Pulmonary artery endothelial cell (primary cell): ENCODE results near the gene ELK1. TPM values are rescaled to one million over a fixed set of nuclear protein-coding genes. Genes with fewer than 3 reads are reported as not detected.
"Not testable (repeated sequence)": the region's sequence is repeated elsewhere in the genome, so short reads cannot be mapped to it uniquely, and the experiment has no call there.

Experiments used
- DNase-seq: peaks from one replicate; pipeline ENCODE4 v3.0.0-alpha.2; 2011; ENCODE audit warnings: low read depth, low spot score
- total RNA-seq: library from RNA; depleted of rRNA; stranded (reverse); fragments of >200 nt; gene quantifications from 2 replicates; pipeline ENCODE4 v1.2.3, GENCODE V29; 2014

Gene ELK1
- 10.7 and 14.8 TPM in 2 replicates for total RNA-seq

GRCh38 chrX:47650164-47651042 is at the start of gene ELK1:
ELK1 (minus strand) TSS chrX:47650563; CDS start chrX:47641441, 9,122 bp downstream.
- DNase-seq: peak; percentile 94

DNA sequence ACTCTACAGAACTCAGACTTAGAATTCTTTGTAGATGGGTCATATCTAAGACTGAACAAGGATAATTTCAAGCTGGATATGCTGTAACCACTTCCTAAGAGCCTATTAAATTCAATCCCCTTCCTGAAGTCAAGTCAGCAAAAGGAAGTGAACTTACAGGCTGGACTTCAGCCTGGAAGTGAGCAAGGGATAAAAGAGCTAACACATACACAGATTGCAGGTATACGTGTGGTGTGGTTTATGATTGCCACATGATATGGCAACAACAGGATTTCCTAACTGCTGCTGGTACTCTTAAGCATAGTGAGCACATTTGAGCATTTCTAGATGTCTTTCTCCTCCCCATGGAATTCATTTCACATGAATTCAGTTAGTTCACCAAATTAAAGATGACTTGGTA is 46.8 kb upstream of the ELK1 start:
- DNase-seq: no peak

- DNase-seq: no peak
These were observed 39.8 kb upstream of the ELK1 start for GRCh38 chrX:47690175-47690574.

DNA sequence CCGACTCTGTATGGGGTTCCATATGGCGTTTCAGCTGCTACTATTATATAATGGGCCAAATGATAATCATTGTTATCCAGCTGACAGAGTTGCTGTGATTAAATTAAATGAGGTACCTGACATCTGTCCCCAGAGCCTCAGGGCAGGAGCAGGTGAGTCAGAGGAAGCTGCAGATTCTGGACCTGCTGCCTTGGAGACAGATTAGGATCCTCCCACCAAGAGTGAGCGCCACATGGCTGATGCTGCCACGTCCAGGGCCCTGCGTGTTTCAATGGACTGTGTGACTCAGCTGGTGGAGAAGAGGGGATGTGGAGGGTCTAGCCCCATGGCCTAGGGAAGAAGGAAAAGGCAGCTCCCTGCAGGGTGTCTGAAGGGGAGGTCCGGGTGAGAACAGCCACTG is 36.9 kb upstream of the ELK1 start:
- DNase-seq: no peak

- DNase-seq: no peak
These were observed 33.5 kb upstream of the ELK1 start for GRCh38 chrX:47683829-47684205.

DNA sequence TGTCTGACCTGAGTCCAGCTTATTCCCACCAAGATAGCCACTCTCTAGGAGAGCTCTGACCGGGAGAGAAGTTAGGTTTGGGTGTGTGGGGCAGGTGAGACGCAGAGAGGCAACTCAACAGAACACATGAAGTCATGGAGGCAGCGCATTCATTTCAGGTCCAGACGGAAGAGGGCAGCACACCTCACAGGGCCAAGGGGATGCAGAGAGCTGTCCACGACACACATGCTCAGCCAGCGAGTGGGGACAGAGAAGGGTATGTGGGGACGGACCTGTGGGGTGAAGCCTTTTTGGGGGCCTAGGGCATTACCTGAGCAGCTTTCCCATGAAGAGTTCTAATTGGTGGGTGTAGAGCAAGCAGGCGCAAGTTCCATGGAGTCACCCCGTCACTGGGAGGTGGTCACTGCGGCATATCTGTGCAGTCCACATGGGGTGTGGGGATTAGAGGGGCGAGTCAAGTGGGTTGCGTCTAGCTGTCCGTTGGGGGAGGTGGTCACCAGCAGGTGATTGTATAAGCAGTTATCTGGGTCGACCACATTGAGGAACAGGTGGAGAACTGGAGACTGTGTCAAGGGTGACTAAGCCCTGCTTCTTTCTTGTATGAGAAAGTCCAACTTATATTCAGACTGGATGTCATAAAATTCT is 32.9 kb upstream of the ELK1 start:
- no peak for DNase-seq

DNA sequence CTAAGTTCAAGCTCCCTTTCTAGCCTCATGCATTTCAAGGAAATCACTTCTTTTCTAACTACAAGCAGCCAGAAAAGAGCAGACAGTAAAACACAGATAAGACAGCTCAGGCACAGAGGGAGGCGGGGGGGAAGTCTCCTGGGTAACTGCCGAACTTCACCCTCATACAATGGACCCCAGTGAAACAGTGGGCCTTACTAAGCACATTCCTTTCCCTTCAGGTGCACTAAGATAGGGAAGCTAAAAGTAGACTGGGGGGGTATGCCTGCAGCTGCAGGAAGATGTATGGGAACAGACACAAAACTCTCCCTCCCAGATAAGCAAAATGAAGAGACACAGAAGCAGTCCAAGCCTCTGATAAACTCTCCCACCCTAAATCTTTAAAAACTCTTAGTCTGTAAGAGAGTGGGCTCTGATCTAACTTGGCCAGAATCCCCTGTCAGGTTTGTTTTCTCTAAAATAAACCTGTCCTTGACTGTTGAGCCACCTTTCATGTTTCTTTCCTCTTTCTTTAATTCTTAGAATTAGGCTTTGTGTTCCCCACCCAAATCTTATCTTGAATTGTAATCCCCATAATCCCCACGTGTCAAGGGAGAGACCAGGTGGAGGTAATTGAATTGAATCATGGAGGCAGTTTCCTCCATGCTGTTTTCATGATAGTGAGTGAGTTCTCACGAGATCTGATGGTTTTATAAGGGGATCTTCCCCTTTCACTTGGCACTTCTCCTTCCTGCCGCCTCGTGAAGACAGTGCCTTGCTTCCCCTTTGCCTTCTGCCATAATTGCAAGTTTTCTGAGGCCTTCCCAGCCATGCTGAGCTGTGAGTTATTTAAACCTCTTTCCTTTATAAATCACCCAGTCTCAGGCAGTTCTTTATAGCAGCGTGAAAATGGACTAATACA is 25.8 kb upstream of the ELK1 start:
- DNase-seq: not testable (repeated sequence)

- no peak for DNase-seq
These were observed 24.4 kb upstream of the ELK1 start for GRCh38 chrX:47674776-47675175.

- not testable (repeated sequence) for DNase-seq
These were observed 15.4 kb upstream of the ELK1 start for GRCh38 chrX:47665797-47666196.

- DNase-seq: no peak
These were observed 14.4 kb upstream of the ELK1 start for GRCh38 chrX:47664737-47665136.

- DNase-seq: no peak
These were observed 11.8 kb upstream of the ELK1 start for GRCh38 chrX:47662144-47662657.

DNA sequence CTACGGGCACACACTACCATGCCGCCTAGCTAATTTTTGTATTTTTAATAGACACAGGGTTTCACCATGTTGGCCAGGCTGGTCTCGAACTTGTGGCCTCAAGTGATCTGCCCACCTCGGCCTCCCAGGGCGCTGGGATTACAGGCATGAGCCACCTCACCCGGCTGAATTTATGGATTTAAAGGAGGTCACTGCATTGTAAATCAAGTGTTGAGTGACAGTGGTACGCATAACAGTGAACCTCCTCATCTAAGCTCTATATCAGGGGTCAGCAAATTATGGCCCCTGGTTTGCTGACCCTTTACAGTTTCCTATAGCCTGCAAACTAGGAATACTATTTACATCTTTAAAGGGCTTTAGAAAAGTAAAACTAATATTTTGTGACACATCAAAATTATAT is 11.2 kb upstream of the ELK1 start:
- DNase-seq: no peak

- no peak for DNase-seq
These were observed 9.0 kb upstream of the ELK1 start for GRCh38 chrX:47659421-47659726.

DNA sequence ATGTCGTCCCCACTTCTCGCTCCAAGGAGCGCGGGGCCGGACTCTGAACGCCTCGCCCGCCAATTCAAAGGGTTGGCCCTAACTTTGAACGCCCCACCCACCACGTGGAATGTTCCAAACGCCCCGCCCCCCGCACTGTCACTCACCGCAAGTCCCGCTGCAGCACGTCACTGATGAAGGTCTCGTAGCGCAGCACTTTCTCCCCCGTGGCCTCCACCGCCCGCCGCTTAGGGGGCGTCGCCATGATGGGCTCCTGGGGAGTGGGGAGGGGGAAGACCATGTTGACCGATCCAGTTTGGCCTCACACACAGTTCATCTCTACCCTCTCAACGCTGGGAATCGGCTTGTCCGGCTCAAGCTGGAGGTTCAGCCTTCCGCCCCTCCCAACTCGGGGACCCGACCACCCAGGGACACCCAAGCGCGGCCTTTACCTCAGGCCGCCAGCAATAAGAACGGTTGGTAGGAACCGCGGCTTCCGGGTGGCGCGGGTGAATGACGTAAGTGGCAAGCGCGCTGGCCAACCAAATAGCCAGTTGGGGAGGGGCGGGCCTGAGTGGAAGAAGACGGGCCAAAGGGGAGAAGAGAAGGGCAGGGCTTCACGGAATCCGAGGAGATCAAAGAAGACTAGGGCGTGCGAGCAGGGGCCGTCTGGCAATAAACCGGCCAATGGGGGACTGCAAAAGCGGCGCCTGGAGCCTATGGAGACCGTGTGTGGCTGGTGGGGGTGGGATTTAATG is 8.5 kb upstream of the ELK1 start, which contains the start of gene UXT:
UXT (minus strand) TSS at position 497 of the 737 bp plus-strand sequence; CDS start at position 244, 253 bp downstream.
- DNase-seq: peak; percentile 76

DNA sequence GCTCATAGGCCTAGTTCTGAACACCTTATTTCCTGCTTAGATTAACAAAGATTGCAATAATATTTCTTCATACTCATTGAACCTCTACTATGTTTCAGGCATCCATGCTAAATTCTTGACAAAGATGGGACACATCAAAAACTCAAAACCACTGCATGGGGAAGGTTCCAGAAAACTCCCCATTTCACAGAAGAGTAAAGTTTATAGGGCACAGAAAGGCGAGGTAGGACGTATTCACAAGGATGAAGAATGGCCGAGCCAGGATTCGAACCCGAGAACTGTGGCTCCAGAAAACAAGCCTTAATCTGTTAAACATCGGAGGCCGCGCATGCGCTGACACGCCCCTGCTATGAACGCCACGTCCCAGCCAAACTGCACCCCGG is 7.9 kb upstream of the ELK1 start:
- no peak for DNase-seq

DNA sequence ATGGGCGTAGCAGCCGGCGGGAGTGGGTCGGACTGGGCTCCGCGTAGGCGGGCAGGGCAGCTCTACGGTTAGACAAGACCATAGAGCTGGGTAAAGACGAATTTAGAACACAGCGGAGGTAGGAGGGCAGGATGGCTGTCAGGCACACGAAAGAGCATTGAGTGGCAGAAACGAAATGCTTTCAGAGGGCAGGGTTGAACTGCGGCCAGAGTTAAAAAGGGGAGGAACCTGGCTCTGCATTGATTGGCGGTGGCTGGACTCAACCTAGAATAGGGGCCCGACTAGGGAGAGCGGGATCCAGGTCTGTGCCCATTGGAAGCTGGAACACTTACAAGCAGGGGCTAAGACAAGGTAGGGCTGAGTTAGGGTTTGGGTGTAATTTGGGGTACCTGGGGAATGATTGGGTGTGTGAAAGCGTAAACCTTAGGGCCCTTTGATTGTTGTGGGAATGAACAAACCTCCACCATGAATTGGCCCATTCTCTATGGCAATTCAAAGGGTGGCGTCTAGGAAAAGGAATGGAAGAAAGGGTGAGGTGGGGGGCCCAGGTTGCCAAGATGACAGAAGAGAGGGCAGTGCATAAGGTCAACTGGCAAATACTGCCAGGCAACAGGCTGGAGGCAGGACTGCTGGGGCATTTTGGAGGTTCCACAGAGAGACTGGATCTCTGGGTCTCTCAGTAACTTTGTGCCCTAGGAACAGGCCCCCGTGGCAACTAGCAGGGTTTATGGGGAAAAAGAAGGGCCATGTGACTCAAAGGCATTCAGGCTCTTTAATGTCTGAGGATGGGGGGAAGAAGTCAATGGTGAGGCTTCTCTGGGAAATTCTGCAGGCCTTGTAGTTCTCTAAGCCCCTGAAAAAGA is 911 bp upstream of the ELK1 start:
- DNase-seq: no peak

DNA sequence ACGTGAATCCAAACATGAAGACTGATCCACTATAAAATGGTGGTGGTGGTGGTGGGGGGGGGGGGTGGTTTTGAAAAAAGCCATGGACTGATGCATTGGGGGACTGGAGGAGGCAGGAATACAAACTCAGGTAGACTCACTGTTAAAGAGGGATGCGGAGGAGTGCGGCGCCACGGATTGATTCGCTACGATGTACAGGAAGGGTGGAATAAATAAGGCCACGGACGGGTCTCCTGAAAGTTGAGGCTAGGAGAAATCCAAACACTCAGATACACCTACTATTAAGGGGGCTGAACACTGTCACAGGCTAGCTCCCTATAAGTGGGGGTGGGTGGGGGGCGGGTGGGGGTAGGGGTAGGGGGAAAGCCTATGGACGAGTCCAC is 591 bp downstream of the ELK1 start:
- no peak for DNase-seq

GRCh38 chrX:47649271-47649670 is 1.1 kb downstream of the ELK1 start:
- no peak for DNase-seq

- DNase-seq: no peak
These were observed 2.0 kb downstream of the ELK1 start for GRCh38 chrX:47648376-47648775.

DNA sequence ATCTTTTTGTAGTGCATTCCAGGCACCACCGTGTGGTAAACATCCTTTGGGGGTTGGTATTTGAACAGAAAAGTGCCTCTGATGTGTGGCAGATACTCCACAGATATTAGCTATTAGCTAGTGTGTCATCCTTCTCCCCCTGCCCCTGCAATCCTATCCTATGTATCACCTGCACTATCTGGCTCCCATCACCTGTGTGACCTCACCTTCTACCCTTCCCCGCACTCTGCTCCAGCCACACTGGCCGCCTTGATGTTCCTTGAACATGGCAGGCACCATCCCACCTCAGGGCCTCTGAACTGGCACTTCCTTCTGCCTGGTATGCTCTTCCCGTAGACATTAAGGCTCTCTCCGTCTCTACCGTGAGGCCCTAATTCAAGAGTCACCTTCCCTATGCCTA is 3.7 kb downstream of the ELK1 start:
- no peak for DNase-seq
